Activated CD8-positive, alpha-beta memory T cell treated with anti-CD3 and anti-CD28 coated beads for 1 hour (primary cell): Measurements from ENCODE around the gene INKA2.

Source experiments
- DNase-seq, 2 donors: peaks; one replicate each; pipeline ENCODE4 v3.0.0-alpha.2; 2020; ENCODE audit warnings: low read depth in 1 of 2; ENCODE audit errors: extremely low read depth in 1 of 2

Gene INKA2

GRCh38 chr1:111739194-111739924 is at the start of gene INKA2:
TSS of gene INKA2 (minus strand) at chr1:111739395. CDS start at chr1:111739242, 153 bp downstream.
- peak in 1 of 2 donors; percentile 51 for DNase-seq

DNA sequence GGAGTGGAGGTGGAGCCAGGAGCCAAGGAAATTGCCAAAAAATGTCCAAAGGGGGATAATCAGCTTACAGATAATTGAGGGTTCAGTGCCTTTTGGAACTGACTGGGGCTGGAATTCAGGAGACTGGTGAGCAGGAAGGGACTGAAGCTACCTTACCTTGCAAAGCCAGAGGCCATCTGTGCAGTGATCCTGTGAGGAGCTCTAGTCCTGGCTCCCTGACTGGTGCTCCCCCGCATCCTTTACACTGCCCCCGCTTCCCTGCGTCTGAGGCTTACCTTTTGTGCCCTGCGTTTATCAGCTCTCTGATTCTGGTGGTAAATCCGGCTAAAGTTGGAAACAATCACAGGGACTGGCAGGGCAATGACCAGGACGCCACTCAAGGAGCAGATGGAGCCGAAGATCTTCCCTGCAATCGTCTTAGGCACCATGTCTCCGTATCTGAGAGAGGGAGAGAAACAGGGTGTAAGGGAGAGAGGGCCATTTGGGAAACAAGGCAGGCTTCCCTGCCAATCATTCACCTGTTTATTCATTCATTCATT is 47.5 kb upstream of the INKA2 start:
- DNase-seq: no peak

DNA sequence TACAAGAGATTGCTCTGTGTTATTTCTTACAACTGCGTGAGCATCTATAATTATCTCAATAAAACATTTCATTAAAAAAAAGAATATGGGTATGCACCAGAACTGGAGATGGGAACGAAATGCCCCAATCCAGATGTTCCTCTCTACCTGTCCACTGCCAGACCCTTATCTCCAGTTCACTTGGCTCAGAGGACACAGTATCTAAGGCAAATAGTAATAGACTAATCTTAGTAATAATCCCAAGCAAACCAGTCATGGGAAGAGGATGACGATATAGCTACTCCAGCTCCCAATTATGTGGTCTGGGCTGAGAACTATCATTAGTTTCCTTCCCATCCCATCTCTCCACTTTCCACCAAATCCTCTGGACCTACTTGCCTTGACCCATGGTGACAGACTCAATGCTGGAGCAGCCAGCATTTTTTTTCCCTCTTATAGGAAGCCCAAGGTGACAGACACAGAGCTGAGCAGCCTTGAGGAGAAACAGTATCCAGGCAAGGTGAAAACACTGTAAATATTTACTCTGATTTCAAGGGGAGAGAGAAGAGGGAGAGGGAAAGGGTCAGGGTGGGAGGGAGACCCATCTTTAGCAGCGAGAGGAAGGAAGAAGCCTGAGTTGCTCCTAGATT is 45.2 kb upstream of the INKA2 start:
- no peak for DNase-seq

DNA sequence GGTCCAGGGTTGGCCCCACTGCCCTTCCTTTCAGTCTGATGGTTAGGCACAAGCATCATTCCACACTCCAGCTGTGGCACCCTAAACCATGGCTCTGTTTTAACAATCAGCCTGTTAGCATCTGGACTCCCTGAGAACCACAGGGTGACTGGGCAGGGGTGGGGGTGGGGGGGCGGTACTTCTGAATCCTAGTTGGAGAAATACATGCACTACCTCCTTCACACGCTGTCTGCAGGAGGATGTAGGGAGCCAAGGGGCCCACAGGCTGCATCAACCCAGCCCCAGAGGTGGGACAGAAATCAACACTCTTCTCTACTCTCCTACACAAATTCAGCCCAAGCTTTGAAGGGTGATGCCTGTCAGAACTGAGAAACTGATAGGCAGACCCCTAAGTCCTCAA is 40.4 kb upstream of the INKA2 start:
- no peak for DNase-seq

DNA sequence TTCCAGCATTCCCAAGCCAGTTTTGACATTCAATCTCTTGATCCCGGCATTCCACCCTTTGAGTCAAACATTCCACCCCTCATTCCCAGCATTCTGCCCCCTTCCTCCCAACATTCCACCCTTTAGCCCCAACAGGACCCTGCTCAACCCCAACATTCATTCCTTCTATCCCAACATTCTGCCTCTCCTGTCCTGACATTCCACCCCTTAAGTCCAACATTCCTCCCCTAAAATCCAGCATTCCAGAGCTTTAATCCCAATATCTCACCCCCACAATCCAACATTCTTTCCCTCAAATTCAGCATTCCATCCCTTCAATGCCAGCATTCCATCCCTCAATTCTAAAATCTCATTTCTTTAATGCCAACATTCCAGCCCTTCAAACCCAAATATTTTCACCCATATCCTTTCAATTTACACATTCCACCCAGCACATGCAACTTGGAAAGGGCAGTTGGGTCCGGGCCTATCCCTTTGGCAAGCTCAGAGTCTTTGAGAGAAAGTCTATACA is 39.4 kb upstream of the INKA2 start:
- DNase-seq: no peak

GRCh38 chr1:111778066-111778465 is 38.9 kb upstream of the INKA2 start:
- no peak for DNase-seq

- DNase-seq: no peak
These were observed 38.1 kb upstream of the INKA2 start for GRCh38 chr1:111777301-111777700.

DNA sequence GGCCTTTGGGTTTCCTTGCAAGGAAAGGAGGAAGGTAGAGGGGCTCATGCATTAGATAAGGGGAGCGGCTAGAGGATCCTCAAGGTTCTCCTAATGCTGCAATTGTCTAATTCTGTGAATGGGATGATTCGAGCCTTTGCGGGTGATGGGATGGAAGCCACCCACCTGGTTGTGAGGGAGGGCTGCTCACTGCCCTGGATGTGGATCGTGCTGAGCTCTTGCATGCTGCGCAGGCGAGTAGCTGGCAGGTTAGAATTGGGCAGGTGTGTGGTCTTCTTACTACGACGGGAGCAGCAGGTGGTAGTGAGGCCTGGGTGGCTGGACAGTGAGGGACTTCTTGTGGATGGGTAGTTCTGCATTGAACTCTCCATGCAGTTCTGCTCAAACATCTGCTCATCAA is 37.7 kb upstream of the INKA2 start:
- DNase-seq: no peak

- DNase-seq: no peak
These were observed 37.2 kb upstream of the INKA2 start for GRCh38 chr1:111776391-111776790.

GRCh38 chr1:111775966-111776365 is 36.8 kb upstream of the INKA2 start:
- DNase-seq: no peak

DNA sequence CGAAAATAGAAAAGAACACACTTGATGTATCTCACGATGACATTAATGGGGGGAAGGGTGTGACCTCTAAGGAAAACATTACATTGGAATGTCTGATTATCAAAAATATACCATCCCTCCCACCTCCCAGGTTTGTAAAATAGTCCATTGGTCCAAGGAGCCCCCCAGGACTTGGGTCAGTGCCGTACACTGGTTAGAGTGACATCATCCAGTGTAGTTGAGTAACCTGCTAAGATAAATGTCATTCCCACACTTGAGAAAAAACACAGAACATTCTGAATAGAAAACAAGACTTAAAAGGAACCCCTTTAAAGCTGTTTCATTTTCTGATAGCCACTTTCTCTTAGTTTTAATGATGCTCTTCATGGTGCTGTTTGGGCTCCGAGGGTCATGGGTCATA is 31.7 kb upstream of the INKA2 start:
- no peak for DNase-seq

GRCh38 chr1:111769517-111770146 is 30.4 kb upstream of the INKA2 start:
- DNase-seq: peak; percentile 15 to 22

DNA sequence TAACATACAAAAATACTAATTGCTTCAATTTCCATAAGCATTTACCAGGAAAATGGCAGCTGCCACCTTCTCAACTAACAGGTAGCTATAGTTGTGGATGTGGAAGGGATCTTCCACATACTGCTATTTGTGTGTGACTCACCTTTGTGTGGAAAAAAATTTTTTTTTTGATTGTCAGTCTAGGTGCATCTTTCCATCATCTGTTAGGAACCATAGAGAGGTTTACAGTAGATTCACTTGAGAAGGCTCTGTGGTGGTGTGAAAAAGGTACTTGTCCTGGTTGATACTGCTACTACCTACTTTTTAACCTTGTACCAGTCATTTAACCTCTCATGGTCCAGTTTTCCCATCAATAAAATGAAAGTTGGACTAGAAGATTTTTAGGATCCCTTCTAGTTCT is 29.4 kb upstream of the INKA2 start:
- no peak for DNase-seq

- no peak for DNase-seq
These were observed 28.8 kb upstream of the INKA2 start for GRCh38 chr1:111768023-111768422.

DNA sequence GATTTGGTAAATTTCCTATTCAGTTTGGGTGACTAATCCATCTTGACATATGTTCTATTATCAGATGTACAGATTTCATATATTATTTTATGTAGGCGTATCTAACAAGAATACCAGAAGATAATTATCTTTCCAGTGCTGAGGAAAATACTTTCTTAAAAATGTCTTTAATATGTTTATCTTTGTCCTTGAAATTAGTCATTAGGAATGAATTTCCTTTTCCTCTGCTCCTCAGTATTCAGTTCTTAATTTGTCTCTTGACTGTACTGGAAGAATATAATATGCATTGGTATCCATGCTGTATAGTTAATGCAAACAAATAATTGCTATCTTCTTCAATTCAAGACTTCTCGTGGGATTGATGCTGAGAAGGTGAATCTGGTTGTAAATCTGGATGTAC is 23.1 kb upstream of the INKA2 start:
- no peak for DNase-seq

DNA sequence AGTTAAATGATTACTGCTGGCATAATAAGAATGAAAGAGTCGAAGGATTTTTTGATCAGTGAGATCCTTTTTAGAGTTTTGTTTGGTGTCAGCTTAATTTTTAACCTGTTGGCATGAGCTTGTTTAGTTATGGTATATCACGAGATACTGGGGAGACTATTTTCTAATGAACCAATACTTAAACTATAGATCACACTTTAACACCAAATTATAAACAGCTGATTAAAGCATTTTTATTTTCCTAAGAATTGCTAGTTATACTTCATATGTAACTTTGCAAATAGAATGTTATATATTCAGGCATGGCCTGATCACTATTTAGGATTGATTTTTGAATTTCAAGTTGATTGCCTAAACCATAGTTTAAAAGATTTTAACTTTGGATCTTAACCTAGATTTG is 22.5 kb upstream of the INKA2 start:
- DNase-seq: no peak

- no peak for DNase-seq
These were observed 19.2 kb upstream of the INKA2 start for GRCh38 chr1:111758373-111758772.

DNA sequence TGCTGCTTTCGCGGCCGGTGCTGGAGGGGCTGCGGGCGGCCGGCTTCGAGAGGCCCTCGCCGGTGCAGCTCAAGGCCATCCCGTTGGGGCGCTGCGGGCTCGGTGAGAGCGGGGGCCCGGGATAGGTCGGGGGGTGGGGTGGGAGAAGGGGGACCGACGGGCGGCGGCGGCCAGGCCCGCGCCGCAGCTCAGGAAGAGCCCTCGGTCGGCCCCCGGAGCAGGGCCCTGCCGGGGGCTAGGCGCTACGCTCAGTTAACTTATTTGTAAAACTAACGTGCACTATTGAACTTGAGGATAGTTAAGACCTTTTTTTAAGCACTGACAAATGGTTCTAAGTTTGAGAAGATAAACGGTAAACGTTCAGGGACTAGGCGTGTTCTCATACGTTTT is 16.9 kb upstream of the INKA2 start:
- DNase-seq: no peak

DNA sequence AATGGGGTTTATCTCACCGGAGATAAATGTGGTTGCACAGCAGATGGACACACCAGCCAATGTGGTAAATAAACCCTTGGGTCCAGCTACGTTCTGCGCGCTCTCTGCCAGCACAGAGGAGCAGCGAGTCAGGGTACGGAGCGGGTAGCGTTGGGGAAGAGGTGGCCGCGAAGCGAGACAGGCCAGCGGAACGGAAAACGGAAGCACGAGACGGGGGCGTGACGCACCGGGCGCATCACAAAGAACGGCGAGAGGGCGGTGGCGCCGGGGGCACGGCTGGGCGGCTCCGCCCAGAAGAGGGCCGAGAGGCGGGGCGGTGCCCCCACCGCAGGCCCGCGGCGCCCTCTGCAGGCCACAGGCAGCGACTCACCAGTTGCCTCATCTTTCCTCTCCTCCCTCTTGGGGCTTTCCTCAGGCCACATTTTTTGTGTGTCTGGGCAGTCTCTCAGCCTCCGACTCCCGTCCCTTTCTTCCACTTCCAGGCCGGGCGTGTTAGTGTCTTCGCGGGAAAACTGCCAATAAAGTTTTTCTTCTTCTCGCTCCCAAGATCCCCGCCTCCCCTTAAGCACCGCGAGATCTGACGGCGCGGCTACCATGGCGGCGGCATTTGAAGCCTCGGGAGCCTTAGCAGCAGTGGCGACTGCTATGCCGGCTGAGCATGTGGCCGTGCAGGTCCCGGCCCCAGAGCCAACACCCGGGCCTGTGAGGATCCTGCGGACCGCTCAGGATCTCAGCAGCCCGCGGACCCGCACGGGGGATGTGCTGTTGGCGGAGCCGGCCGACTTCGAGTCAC is 16.3 kb upstream of the INKA2 start, which contains the start of gene DDX20:
Gene DDX20, plus strand, starts transcription at position 571 of the 793 bp plus-strand sequence. Its CDS starts 24 bp downstream, at position 595.
- peak; percentile 87 to 88 for DNase-seq

- DNase-seq: no peak
These were observed 15.8 kb upstream of the INKA2 start for GRCh38 chr1:111754984-111755330.
